Measurements from ENCODE around the gene RREB1.
"Not testable (repeated sequence)": the region's sequence is repeated elsewhere in the genome, so short reads cannot be mapped to it uniquely, and the experiment has no call there.

RREB1 gene

GRCh38 chr6:7267466-7268091 is 159.8 kb downstream of the RREB1 start:
- no peak for DNase-seq

GRCh38 chr6:7268362-7268761 is 160.6 kb downstream of the RREB1 start:
- DNase-seq, result no peak

DNA sequence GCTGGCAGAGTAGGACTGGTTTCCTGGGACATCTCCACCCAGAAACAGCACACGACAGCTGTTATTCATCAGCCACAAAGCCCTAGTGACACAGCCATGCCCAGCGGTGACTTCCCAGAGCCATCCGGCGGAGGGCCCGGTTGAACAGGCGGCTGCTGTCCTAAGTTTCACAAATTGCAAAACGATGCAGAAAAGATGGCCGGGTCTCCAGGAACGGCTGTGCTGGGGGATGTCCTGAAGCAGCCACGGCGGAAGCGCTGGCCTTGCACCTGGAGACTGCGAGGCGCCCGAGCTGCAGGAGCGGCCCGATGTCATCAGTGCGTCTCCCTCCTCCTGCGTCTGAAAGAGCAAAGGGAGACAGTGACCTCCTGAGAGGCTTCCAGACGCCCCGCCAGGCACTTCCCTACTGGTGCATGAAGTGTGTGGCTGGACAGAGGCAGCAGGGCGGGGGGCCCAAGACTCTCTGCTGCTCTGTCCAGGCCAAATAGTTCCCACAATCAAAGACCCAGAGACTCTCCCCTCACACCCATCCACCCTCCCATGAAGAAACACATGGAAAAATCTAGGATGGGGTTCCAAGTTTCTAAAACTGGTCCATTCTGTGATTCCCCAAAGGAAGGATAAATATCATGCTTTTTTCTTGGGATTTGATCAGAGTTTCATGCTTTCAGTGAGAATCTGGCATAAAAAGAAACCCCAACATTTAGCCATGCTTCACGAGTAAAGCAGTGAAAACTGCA is 161.2 kb downstream of the RREB1 start:
- no peak for DNase-seq

GRCh38 chr6:7269816-7270215 is 162.1 kb downstream of the RREB1 start:
- no peak for DNase-seq

DNA sequence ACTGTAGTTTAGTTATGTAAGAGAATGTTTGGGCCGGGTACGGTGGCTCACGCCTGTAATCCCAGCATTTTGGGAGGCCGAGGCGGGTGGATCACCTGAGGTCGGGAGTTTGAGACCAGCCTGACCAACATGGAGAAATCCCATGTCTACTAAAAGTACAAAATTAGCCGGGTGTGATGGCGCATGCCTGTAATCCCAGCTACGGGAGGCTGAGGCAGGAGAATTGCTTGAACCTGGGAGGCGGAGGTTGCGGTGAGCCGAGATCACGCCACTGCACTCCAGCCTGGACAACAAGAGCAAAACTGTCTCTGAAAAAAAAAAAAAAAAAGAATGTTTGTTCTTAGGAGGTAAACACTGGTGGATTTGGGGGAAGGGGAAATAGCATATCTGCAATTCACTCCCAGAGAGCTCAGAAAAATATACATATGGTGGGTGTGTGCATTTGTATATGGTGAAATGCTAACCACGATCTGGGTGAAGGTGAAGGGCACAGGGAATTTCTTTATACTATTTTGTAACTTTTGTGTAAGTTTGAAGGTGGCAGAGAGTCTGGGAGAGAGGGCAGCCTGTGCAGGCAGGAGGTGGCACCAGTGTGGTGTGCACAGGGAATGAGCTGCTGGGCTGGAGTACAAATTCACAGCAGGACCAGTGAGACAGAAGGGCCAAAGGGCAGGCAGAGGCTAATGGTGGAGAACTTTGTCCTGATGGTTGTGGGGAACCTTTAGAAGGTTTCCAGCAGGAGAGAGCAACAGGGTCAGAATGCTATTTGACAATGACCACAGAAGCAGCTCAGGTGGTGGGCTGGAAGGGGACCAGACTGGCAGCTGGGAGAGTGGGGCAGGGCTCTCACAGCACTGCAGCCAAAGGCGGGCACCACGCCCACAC is 162.8 kb downstream of the RREB1 start:
- no peak for DNase-seq

DNA sequence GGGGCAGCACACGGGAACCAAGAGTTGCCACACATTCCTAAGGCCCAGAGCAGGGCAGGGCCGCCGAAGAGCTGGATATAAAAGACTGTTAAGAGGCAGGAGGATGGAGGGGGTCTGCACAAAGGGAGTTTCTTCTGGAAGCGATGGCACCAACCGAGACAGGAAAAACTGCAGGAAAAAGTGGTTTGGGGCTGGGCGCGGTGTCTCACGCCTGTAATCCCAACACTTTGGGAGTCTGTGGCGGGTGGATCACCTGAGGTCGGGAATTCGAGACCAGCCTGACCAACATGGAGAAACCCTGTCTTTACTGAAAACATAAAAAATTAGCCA is 163.4 kb downstream of the RREB1 start:
- DNase-seq, result no peak

DNA sequence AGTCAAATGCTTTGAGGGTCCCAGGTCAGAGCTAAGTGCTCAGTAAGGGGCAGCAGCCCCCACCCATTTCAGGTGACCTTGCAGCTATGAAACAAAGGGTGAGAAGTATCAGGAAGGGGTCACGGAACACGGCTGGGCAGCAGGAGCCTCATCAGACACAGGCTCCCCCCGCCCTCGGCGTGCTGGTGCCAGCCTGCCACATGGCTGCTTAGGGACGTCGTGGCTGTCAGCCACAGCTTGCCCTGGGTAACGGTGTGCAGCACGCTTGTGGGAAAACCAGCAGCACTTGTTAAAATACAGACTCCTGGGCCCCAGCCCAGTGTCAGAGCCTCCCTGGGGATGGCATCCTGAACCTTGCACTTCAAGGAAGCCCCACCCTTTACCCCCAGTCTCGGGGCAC is 165.9 kb downstream of the RREB1 start:
- DNase-seq, result no peak

- DNase-seq, result not testable (repeated sequence)
Measured at GRCh38 chr6:7274525-7274924, 166.8 kb downstream of the RREB1 start.

DNA sequence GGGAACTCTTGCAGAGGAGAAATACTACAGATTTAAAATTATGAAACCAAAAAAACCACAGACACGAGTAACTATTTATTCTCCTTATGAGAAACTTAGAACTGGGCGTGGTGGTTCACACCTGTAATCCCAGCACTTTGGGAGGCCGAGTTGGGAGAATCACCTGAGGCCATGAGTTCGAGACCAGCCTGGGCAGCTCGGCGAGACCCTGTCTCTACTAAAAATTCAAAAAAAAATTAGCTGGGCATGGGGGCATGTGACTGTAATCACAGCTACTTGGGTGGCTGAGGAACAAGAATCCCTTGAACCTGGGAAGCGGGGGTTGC is 168.4 kb downstream of the RREB1 start:
- DNase-seq, result no peak

DNA sequence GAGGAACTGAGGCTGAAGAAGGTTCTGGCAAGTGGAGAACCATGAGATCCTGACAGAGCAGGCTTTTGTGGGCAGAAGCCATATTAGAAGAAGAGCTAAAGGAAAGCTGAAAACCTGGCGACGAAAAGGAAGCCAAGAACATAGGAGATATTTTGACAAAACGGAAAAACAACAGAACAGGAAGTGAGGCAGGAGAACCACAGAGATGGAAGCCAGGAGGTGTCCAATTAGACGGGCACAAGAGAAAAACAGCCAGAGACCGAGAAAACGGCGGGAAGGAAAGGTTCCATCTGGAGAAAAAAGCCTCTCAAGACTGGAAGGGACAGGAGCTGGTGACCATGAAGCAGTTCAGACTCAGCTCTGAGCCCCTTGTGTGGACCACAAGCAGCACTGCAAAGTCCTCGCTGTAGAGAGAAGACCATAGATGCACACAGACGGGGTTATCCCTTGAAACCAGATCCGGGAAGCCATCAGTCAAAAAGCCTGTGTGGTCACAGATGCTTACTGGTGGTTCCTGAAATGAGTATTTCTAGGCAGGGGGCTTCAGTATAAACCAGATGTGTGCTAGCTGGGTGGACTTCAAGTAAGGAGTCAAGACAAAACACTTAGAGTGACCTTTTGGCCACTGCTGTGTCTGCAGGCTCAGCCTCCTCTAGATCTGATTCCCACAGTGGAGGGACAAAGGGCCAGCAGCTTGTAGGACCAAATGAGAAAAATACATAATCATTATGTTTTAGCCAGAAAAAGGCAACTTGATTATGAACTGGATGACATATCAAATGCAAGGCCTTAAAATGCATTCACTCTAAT is 174.5 kb downstream of the RREB1 start:
- DNase-seq, result no peak

DNA sequence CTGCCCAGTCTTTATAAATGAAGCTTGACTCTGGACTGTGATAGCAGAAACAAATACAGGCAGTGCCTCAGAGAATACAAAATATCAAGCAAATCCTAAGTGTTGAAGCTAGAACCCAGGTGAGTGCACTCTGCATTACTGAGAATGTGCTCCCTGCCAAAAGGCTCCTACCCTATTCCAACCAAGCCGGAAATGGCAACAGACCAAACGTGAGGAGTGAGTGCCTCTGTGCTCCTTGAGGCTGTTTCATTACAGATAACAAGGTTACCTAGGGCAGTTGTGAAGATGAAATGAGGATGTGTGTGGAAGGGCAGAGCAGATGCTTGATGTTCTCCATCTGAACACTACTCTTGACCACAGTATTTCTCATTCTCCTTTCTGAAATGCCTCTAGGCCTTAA is 175.9 kb downstream of the RREB1 start:
- DNase-seq, result no peak

DNA sequence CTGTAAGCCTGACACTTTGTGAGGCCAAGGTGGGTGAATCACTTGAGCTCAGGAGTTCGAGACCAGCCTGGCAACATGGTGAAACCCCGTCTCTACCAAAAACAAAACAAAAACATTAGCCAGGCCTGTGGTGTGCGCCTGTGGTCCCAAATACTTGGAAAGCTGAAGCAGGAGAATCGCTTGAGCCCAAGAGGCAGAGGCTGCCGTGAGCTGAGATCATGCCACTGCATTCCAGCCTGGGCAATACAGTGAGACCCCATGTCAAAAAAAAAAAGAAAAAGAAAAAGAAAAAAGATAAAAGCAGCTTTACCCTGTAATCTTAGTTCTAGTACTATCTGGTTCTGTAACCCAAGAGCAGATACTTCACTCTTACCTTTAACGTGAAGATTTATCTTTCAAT is 177.7 kb downstream of the RREB1 start:
- DNase-seq, result no peak

DNA sequence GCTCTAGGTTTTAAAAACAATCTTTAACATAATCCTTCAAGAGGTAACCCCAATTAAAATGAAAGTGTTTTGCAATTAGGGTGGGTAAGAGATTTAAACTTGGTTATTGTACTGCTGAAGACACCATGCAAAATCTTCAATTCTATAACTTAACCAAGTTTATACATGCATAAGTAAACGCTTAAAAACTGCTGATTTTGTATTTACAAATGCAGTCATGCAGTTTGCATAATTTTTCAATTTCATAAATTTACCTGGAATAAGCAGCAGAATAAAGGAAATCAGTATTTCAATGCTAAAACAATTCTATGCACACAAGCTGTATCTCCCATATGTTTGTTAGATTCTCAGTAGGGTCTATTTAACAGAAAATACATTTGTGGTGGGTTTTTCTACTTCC is 182.3 kb downstream of the RREB1 start:
- DNase-seq, result no peak

DNA sequence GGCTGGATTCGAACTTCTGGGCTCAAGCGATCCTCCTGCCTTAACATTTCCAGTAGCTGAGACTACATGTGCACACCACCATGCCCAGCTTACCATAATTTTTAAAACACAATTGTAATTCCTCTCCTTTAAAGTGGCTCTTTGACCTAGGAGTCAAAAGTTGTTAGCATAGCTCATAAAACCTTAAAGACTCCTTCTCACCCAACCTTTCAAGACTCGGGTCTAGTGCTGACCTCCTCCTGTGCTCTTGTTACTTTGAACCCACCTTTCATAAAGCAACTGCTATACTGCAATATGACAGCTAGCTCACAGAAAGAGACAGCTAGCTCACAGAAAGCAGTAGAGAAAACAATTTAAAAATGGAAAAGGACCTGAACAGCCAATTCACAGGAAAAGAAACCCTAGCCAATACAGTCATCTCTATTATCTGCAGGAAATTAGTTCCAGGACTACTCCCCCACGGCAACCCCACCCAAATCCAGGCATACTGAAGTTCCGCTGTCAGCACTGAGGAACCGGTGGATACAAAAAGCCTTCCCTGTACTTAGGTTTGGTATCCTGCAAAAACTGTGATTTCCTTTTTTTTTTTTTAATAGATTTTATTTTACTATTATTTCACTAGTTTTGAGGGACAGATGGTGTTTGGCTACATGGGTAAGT is 185.0 kb downstream of the RREB1 start:
- no peak for DNase-seq

DNA sequence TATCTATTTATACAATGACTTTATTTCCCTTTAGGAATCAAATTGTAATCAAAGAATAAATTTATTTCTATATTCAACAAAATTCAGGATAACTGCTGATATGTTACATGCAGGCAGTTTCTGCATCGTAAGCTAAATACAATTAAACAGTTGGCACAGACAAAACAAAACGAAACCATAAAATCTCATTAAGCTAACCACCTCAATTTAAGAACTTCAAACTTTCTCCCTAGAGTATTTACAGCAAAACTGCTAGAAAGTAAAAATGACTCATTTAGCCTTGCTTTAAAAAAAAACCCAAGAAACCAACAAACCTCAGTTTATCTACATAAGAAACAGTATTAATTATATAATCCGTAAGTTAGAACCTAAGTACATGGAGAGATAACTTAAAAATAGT is 188.2 kb downstream of the RREB1 start:
- DNase-seq, result no peak

DNA sequence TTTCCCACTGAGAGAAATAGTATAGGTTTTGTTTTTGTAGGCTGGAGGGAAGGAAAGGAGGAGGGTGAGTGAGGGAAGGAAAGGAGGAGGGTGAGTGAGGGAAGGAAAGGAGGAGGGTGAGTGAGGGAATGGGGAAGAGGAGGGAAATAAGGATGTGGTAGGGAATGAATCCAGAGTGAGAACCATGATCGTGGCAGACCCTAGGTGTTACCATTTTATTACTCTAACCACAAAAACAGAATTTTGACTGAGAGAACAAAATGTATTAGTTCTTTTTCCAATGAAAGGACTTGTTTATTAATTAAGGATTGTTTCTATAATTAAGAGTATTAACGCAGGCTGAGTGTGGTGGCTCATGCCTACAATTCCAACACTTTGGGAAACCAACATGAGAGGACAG is 188.8 kb downstream of the RREB1 start:
- no peak for DNase-seq

DNA sequence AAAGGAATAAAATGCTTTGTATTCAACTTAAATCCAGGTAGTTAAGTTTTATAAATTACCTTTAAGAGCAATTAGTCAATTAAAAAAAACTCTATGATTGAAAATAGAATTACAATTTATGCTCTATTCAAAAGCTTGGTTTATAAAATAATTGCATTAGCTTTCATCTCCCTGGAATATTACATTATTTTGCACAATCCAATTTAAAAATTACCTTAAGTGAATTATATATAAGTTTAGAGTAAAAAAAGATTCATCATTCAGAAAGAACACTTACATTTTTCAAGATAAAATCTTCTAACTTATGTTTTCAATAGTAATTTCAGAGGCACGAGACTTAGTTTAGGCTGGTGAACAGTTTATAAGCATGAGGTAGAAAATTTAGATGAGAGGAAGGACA is 190.4 kb downstream of the RREB1 start:
- no peak for DNase-seq

GRCh38 chr6:7300926-7301325 is 193.2 kb downstream of the RREB1 start:
- no peak for DNase-seq
